ENCODE data around the gene CLK2. TPM values are rescaled to one million over a fixed set of nuclear protein-coding genes. Genes with fewer than 3 reads are reported as not detected.
A peak's percentile ranks its signal among the peaks of the same experiment; 100 is the strongest.

Gene CLK2
- total and polyA plus RNA-seq, 2 of the 13 experiments (the other 11 are each of a cell fraction or from before 2014, with no cell fraction given), result 20.1 to 73.5 TPM

DNA sequence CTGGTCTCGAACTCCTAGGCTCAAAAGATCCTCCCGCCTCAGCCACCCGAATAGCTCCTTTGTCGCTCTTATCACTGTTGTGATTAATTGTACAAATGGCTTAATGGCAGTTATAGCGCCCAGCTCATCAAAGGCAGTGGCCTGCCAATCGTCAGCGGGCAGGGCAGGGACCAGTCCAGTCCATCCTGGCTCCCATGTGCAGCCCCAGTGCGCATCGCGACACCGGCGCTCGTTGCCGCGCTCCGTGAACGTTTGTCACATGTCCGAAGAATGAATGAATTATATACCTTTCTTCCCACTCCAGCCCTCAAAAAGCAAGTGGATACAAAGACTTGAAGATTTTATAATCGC is 46.4 kb downstream of the CLK2 start (continued):
- TF ChIP-seq, protein P1, sequence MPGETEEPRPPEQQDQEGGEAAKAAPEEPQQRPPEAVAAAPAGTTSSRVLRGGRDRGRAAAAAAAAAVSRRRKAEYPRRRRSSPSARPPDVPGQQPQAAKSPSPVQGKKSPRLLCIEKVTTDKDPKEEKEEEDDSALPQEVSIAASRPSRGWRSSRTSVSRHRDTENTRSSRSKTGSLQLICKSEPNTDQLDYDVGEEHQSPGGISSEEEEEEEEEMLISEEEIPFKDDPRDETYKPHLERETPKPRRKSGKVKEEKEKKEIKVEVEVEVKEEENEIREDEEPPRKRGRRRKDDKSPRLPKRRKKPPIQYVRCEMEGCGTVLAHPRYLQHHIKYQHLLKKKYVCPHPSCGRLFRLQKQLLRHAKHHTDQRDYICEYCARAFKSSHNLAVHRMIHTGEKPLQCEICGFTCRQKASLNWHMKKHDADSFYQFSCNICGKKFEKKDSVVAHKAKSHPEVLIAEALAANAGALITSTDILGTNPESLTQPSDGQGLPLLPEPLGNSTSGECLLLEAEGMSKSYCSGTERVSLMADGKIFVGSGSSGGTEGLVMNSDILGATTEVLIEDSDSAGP (CRISPR knock-in tag; IDR thresholded peaks at IDR 0.05; ENCODE audit: borderline replicate concordance), result peak; percentile 14; the same call in 1 of the 2 replicates
- TF ChIP-seq RBFOX2 (IDR thresholded peaks at IDR 0.05; ENCODE audit: low read depth, low read length) (no peak), FIP1L1 (IDR thresholded peaks at IDR 0.05; ENCODE audit: borderline replicate concordance, insufficient read depth, low read depth, low read length) (no peak), AKAP8 (CRISPR knock-in tag; IDR thresholded peaks at IDR 0.05) (no peak), SALL1 (CRISPR knock-in tag; IDR thresholded peaks at IDR 0.05) (0 out of 2 replicates have a peak, but pooled peaks have one; percentile 15), ZNF615 (CRISPR knock-in tag; IDR thresholded peaks at IDR 0.05; ENCODE audit: borderline replicate concordance) (no peak), ZNF570 (CRISPR knock-in tag; IDR thresholded peaks at IDR 0.05; ENCODE audit: borderline replicate concordance) (no peak), CBX2 (IDR thresholded peaks at IDR 0.05; ENCODE audit: low read depth, low read length) (no peak), CBX2 (CRISPR knock-in tag; IDR thresholded peaks at IDR 0.05; ENCODE audit: low read depth) (no peak), SETDB1 (CRISPR knock-in tag; IDR thresholded peaks at IDR 0.05; ENCODE audit: borderline replicate concordance) (no peak), NBN (conservative IDR thresholded peaks at IDR 0.05) (no peak), ZFP36L2 (CRISPR knock-in tag; IDR thresholded peaks at IDR 0.05) (no peak), SUZ12 (IDR thresholded peaks at IDR 0.05; ENCODE audit: low read depth, low read length) (no peak), EED (CRISPR knock-in tag; IDR thresholded peaks at IDR 0.05) (no peak), TEAD2 (CRISPR knock-in tag; IDR thresholded peaks at IDR 0.05) (no peak), MEIS1 (CRISPR knock-in tag; IDR thresholded peaks at IDR 0.05; ENCODE audit: borderline replicate concordance) (peak; percentile 77), SAP130 (CRISPR knock-in tag; IDR thresholded peaks at IDR 0.05; ENCODE audit: low read depth) (peak; percentile 65; the same call in 1 of the 2 replicates)
- TF ChIP-seq, protein P2, sequence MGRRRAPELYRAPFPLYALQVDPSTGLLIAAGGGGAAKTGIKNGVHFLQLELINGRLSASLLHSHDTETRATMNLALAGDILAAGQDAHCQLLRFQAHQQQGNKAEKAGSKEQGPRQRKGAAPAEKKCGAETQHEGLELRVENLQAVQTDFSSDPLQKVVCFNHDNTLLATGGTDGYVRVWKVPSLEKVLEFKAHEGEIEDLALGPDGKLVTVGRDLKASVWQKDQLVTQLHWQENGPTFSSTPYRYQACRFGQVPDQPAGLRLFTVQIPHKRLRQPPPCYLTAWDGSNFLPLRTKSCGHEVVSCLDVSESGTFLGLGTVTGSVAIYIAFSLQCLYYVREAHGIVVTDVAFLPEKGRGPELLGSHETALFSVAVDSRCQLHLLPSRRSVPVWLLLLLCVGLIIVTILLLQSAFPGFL (CRISPR knock-in tag; IDR thresholded peaks at IDR 0.05), result no peak
- TF ChIP-seq, protein P3, sequence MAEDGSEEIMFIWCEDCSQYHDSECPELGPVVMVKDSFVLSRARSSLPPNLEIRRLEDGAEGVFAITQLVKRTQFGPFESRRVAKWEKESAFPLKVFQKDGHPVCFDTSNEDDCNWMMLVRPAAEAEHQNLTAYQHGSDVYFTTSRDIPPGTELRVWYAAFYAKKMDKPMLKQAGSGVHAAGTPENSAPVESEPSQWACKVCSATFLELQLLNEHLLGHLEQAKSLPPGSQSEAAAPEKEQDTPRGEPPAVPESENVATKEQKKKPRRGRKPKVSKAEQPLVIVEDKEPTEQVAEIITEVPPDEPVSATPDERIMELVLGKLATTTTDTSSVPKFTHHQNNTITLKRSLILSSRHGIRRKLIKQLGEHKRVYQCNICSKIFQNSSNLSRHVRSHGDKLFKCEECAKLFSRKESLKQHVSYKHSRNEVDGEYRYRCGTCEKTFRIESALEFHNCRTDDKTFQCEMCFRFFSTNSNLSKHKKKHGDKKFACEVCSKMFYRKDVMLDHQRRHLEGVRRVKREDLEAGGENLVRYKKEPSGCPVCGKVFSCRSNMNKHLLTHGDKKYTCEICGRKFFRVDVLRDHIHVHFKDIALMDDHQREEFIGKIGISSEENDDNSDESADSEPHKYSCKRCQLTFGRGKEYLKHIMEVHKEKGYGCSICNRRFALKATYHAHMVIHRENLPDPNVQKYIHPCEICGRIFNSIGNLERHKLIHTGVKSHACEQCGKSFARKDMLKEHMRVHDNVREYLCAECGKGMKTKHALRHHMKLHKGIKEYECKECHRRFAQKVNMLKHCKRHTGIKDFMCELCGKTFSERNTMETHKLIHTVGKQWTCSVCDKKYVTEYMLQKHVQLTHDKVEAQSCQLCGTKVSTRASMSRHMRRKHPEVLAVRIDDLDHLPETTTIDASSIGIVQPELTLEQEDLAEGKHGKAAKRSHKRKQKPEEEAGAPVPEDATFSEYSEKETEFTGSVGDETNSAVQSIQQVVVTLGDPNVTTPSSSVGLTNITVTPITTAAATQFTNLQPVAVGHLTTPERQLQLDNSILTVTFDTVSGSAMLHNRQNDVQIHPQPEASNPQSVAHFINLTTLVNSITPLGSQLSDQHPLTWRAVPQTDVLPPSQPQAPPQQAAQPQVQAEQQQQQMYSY (CRISPR knock-in tag; IDR thresholded peaks at IDR 0.05), result no peak

All from HepG2 (cell line).